CD4-positive, alpha-beta T cell treated with Interleukin-2 at 100 ng/mL for 4 hours (primary cell): Measurements from ENCODE around the gene WDR64.

Source experiments
- DNase-seq: peaks from one replicate; pipeline ENCODE4 v3.0.0-alpha.2; 2020; ENCODE audit warnings: low spot score

The WDR64 gene

DNA sequence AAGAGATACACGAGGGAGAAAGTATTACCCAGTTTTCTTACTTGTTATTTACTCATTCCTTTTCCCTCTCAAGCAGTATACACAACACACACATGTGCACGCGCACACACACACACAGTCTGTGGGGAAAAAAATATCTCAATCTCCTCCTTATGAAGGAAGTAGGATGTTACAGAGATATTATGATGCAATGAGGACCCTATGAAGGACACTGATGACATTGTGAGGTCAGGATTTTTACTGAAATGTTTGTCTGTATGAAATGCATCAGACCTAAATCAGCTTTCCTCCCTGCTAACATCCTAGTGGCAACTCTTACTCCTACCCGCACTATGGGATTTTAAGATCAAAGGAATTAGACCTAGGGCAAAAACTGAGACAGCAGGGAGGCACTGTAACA, at the start of gene WDR64:
TSS of gene WDR64 (plus strand) at position 270 of the 400 bp plus-strand sequence. CDS start 204 bp downstream, outside the sequence.
- DNase-seq, result no peak

GRCh38 chr1:241603731-241604245, 48.3 kb upstream of the WDR64 start:
- DNase-seq, result no peak

- no peak for DNase-seq
Measured at GRCh38 chr1:241605146-241605805, 46.8 kb upstream of the WDR64 start.

DNA sequence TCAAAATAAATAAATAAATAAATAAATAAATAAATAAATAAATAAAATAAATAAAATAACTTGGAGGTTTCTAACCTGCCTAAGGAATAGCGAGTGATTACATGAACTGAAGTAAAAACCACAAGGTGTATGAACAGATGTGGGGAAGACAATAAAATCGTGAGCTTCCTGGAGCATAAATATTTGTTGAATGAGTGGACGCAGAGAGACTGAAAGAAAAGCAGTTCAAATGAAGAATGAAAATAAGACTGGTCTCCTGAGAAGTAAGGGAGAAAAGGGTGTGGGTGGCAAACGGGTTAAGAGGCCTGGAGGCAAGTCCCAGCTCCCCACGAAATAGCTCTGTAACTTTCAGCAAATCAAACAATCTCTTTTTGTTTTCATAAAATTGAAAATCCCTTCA, 45.5 kb upstream of the WDR64 start:
- no peak for DNase-seq

DNA sequence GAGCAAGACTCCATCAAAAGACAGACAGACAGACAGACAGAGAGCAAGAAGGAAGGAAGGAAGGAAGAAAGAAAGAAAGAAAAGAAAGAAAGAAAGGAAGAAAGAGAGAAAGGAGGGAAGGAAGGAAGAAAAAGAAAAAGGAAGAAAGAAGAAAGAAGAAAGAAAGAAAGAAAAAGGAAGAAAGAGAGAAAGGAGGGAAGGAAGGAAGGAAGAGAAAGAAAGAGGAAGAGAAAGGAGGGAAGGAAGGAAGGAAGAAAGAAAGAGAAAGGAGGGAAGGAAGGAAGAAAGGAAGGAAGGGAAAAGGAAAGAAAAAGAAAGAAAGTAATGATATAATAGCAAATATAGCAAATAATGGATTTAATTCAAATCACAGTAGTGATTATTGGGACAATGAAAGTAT, 44.6 kb upstream of the WDR64 start:
- no peak for DNase-seq

DNA sequence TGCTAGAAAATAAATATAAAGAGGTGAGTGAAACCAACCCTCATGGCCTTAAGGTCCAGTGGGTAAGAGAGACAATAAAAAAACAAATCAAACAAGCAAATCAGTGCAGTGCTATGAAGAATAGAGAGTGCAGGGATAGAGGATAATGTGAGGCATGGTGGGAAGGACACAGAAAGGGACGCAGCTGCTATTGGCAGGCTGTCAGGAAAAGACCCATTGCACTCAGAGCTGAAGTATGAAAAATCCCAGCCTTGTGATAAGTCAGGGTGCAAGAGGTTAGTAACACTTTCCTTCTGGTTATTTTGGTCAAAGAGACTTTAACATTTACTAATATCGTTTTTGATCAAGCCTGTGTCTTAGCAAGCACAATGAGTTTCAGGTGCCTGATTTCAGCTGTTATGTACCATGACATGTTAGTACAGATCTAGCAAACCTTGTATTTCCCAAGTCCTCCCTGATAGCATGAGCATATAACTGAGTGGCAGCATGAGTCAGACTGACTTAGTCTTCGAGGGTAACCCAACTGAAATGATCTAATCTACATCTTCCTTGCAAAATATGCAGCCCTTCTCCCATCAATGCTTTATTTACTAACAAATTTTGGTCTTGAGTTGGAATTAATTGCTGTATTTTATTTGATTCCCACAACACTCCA, 43.6 kb upstream of the WDR64 start:
- no peak for DNase-seq

- DNase-seq, result no peak
Measured at GRCh38 chr1:241610056-241610815, 41.8 kb upstream of the WDR64 start.

DNA sequence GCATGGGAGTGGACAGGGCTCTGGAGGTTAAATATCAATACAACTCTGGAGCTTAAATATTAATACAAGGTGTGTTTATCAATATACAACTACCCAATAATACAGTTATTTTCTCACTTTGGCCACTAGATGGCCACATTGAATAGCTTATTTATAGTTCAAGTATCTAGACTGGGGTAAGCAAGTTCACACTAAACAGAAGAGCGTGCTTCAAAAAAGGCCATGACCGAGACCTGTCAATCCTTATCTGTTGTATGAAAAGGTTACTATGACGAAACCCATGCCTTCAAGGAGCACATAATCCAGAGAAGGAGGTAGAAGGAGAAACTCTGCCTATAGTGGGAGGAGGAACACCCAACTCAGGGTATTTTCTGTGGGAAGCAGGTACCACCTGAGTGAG, 41.0 kb upstream of the WDR64 start:
- DNase-seq, result peak; percentile 73

- no peak for DNase-seq
Measured at GRCh38 chr1:241611736-241612135, 40.3 kb upstream of the WDR64 start.

GRCh38 chr1:241612533-241613477, 39.3 kb upstream of the WDR64 start:
- DNase-seq, result no peak

DNA sequence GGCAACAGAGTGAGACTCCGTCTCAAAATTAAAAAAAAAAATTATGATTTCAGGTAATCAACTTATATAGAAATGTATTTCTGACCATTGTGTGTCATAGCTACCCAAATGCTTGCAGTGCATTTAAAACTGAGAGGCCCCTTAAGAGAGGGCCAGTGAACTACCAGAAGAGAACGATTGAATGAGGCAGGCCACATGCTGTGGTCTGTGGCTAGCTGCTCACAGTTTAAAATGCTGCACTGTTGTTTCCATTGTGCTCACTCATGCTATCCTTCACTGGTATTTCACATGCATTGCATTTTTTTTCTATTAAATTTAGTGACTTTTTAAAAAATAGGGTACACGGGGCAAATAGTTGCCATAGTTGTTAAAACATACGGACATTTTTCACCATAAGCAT, 37.9 kb upstream of the WDR64 start:
- no peak for DNase-seq

DNA sequence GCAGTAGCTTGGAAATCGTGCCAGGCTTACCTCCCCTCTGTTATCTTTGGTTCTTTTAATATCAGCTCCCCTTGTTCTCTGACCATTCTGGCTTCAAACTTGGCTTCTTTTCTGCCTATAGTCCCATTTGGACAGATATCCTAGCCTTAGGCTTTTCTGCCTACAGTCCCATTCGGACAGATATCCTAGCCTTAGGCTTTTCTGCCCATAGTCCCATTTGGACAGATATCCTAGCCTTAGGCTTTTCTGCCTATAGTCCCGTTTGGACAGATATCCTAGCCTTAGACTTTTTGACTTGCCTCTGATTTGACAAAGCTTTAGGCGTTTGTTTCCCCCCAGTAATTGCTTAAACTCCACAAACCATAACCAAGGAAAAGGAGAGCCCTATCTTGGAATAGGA, 37.5 kb upstream of the WDR64 start:
- DNase-seq, result no peak

DNA sequence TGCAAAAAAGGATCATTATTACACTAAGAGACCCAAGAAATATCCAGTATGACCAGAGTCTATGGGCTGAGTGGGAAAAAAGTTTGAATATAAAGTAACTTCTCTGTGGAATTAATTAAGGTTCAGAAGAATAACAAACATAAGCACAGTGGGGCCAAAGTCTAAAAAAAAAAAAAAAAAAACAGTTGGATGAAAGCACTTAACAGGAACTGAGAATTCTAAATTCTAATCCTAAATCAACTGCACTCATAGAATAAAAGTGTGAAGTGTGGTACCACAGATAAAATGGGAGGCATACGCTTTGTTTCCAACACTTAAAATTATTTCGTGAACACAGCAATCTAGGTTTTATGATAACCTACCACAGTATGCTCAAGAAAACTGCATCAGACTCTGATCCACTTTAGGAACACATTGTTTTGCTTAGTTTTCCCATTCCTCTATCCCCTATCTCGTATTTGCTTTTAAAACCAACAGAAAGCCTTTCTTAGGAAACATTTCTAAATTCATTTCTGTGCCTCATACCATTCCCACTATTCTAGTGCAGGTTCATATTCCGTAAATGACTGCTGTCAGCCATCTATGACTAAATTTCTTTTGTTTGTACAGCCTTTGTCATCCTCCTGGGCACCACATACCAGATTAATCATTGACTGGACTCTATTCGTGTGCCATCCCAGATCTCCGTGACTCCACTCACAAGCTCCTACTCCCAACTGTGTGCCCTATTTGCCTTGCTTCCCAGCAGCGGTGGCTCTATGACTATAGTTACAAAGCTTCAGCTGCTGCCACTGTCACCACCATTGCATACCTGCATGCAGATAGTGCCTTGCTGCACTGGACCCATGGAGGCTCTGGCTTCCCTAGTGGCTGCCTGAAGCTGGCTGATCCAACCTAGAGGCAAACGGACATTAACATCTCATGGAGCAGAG, 36.8 kb upstream of the WDR64 start:
- DNase-seq, result no peak

DNA sequence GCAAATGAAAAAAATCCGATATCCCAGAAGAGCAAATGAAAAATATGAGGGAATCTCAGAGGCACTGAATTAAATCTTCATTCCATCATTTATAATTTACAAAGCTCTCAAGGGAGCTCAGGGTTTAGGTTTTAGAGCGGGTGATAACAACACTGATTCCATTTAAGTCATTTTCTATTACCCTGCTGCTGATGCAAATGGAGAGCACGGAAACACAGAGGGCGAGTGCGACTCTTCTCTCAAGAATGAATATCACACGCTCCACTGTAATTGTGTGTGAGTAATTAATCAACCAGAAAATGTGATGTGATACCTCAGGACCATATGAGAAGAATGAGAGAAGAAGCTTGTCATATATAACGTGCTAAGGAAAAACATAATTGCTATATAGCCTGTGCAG, 34.7 kb upstream of the WDR64 start:
- no peak for DNase-seq

DNA sequence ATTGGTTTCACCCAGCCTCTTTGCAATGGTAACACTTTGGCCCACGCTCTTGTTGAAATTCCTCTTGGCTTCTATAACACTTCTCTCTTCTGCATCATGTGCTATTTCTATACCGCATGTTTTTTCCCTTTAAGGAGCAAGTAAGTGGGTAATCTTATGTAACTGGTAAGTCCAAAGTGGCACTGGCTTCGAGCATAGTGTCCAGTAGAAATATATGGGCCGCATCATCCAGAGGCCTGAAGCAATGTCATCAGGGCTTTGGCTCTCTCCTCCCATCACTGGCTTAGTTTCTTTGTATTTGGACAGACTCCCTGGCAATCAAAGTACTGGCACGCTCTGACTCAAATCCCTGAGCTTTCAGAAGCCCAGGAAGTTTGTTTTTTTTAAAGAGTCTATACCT, 29.4 kb upstream of the WDR64 start:
- DNase-seq, result no peak

GRCh38 chr1:241624935-241625334, 27.1 kb upstream of the WDR64 start:
- DNase-seq, result no peak

GRCh38 chr1:241627453-241628259, 24.4 kb upstream of the WDR64 start:
- DNase-seq, result peak; percentile 70

DNA sequence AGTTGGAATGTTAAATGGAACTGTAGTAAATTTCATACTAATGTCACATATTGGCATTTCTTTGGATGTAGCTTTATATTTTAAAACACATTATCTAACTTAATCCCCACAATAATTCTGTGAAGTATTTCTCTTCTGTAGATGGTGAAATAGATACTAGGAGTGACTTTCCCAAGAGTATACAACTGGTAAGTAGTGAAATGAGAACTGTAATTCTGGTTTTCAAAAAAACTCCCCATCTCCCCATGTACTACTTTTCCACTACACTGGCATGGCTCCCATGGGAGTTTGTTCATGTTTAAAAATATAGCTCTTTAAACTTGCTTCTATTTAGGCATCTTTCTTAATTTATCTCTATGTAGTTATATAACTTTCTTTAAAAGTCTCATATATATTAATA, 22.1 kb upstream of the WDR64 start:
- DNase-seq, result no peak

GRCh38 chr1:241630476-241630875, 21.6 kb upstream of the WDR64 start:
- DNase-seq, result no peak

DNA sequence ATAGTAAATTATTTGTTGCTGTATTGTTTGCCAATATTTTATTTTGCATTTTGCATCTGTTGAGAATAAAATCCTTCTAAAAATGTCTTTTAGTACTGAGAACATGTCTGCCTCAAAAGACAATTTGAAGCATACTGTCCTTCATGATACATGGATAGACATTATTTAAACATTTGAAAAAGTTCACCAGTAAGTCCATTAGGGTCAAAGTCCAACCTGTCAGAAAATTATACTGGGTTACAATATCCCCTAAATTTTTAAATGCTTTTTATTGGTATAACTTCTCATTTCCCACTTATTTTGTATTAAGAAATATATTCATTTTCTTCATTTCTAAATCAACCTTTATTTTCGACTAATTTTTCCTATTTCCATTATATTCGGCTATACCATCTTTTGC, 21.2 kb upstream of the WDR64 start:
- DNase-seq, result no peak
